IPS DF 4.7 (cell line): ENCODE measurements around the gene CLECL1.
"Not testable (repeated sequence)": the region's sequence is repeated elsewhere in the genome, so short reads cannot be mapped to it uniquely, and the experiment has no call there.

ENCODE experiments used
- DNase-seq: peaks from one replicate; pipeline ENCODE4 v3.0.0-alpha.2; 2013; ENCODE audit warnings: low spot score; ENCODE audit errors: extremely low read depth

Gene CLECL1

GRCh38 chr12:9721394-9722092, 11.4 kb downstream of the CLECL1 start:
- DNase-seq, result no peak

GRCh38 chr12:9719790-9720189, 13.1 kb downstream of the CLECL1 start:
- no peak for DNase-seq

GRCh38 chr12:9718968-9719367, 13.9 kb downstream of the CLECL1 start:
- DNase-seq, result no peak

- DNase-seq, result no peak
These were observed 15.6 kb downstream of the CLECL1 start for GRCh38 chr12:9717070-9717925.

GRCh38 chr12:9713032-9713558, 19.8 kb downstream of the CLECL1 start:
- not testable (repeated sequence) for DNase-seq

GRCh38 chr12:9711664-9712063, 21.2 kb downstream of the CLECL1 start:
- no peak for DNase-seq

GRCh38 chr12:9710584-9711375, 22.1 kb downstream of the CLECL1 start:
- no peak for DNase-seq

GRCh38 chr12:9708853-9709252, 24.0 kb downstream of the CLECL1 start:
- DNase-seq, result no peak

- peak; percentile 46 for DNase-seq
These were observed 24.8 kb downstream of the CLECL1 start for GRCh38 chr12:9707864-9708808.

GRCh38 chr12:9707356-9707755, 25.5 kb downstream of the CLECL1 start:
- no peak for DNase-seq

GRCh38 chr12:9706086-9706685, 26.7 kb downstream of the CLECL1 start:
- no peak for DNase-seq

- not testable (repeated sequence) for DNase-seq
These were observed 28.3 kb downstream of the CLECL1 start for GRCh38 chr12:9704561-9704960.

- no peak for DNase-seq
These were observed 30.6 kb downstream of the CLECL1 start for GRCh38 chr12:9702255-9702654.

- DNase-seq, result no peak
These were observed 31.3 kb downstream of the CLECL1 start for GRCh38 chr12:9701380-9702154.

- no peak for DNase-seq
These were observed 32.3 kb downstream of the CLECL1 start for GRCh38 chr12:9700606-9700956.

GRCh38 chr12:9699898-9700605, 32.8 kb downstream of the CLECL1 start:
- no peak for DNase-seq

- DNase-seq, result no peak
These were observed 33.5 kb downstream of the CLECL1 start for GRCh38 chr12:9699269-9699897.

- no peak for DNase-seq
These were observed 34.2 kb downstream of the CLECL1 start for GRCh38 chr12:9698681-9699080.
